22Rv1 (cell line): ENCODE measurements around the gene EEIG1.

ENCODE experiments used
- CTCF ChIP-seq: fragments of 450-650 bp; IDR thresholded peaks from 2 replicates; pipeline ENCODE4 v1.5.1; 2017; ENCODE audit warnings: mild to moderate bottlenecking
- ZFX ChIP-seq: fragments of 450-650 bp; IDR thresholded peaks from 2 replicates; pipeline ENCODE4 v1.6.1; 2017; ENCODE audit warnings: antibody characterized with exemption, borderline replicate concordance

GRCh38 chr9:127934248-127934647, 46.5 kb downstream of the EEIG1 start:
- TF ChIP-seq ZFX (no peak), CTCF (no peak)
